HCT116 (cell line): ENCODE data around the gene KIN. TPM values are rescaled to one million over a fixed set of nuclear protein-coding genes. Genes with fewer than 3 reads are reported as not detected.
"Not testable (repeated sequence)": the region's sequence is repeated elsewhere in the genome, so short reads cannot be mapped to it uniquely, and the experiment has no call there.

ENCODE experiments used
- ATAC-seq: fragments of 200-7000 bp; cut with Tn5 transposase; 2 replicates; pipeline ENCODE4 v1.9.1; 2020; ENCODE audit warnings: mild to moderate bottlenecking, moderate library complexity
- BruUV-seq: library from RNA; stranded (reverse); fragments of 400-500 nt; replicated peaks from 2 replicates; lab custom pipeline; 2021; lab: Mats Ljungman, UMichigan
- CTCF ChIA-PET: fragments of 300-600 bp; sonication (Branson Sonifier 250); formaldehyde crosslinking; loops from one replicate; lab custom pipeline; 2021; ENCODE audit warnings: antibody characterized with exemption; lab: Charles Lee
- POLR2A ChIA-PET: fragments of 300-600, 350-600 bp; sonication (Branson Sonifier 250); formaldehyde crosslinking; loops from one replicate; lab custom pipeline; 2021; ENCODE audit warnings: antibody characterized with exemption; lab: Charles Lee
- RAD21 ChIA-PET, 2 experiments: fragments of 300-600 bp; sonication (Branson Sonifier 250); formaldehyde crosslinking; loops; one replicate each; lab custom pipeline; 2023; ENCODE audit warnings: low total read pairs in 2 of 2; ENCODE audit not compliant: uncharacterized antibody in 2 of 2, unreplicated experiment in 2 of 2, low non-redundant PET in 1 of 2; lab: Charles Lee
- DNase-seq: peaks from one replicate; pipeline ENCODE4 v3.0.0-alpha.2; 2010; ENCODE audit warnings: low read depth, low spot score
- H2AFZ ChIP-seq: fragments of 200-600 bp; shearing (Covaris generic), sonication (generic); 2 replicates; pipeline ENCODE4 v1.6.1; 2017; ENCODE audit warnings: low read depth, mixed run types, mixed read lengths, antibody characterized with exemption, low read length; ENCODE audit not compliant: poor library complexity, severe bottlenecking
- H3K27ac ChIP-seq: 2 replicates; pipeline ENCODE4 v1.5.1; 2012; ENCODE audit warnings: low read depth, low read length
- H3K27me3 ChIP-seq: fragments of 200-600 bp; sonication (generic); 2 replicates; pipeline ENCODE4 v1.6.1; 2016; ENCODE audit warnings: mixed run types, low read length, mixed read lengths; ENCODE audit not compliant: insufficient read depth
- H3K36me3 ChIP-seq, 2 experiments: fragments of 200-500 bp in 1 of 2; fragments of 200-600 bp in 1 of 2; sonication (Bioruptor generic) in 1 of 2; sonication (generic) in 1 of 2; 2 replicates each; pipeline versions ENCODE4 v1.5.1 to v1.6.1; 2014 to 2016; ENCODE audit warnings: low read length in 2 of 2, inconsistent platforms in 1 of 2, mixed read lengths in 1 of 2, mixed run types in 1 of 2; ENCODE audit not compliant: insufficient read depth in 2 of 2, control insufficient read depth in 1 of 2
- H3K4me1 ChIP-seq, 2 experiments: fragments of 200-600 bp in 1 of 2; sonication (generic) in 1 of 2; 2 replicates each; pipeline versions ENCODE4 v1.5.1 to v1.6.1; 2012 to 2017; ENCODE audit warnings: low read length in 2 of 2, inconsistent platforms in 1 of 2, mild to moderate bottlenecking in 1 of 2, mixed read lengths in 1 of 2, mixed run types in 1 of 2, moderate library complexity in 1 of 2; ENCODE audit not compliant: insufficient read depth in 2 of 2, control insufficient read depth in 1 of 2
- H3K4me2 ChIP-seq: fragments of 200-600 bp; sonication (generic); 2 replicates; pipeline ENCODE4 v1.6.1; 2017; ENCODE audit warnings: mixed run types, low read length, mixed read lengths
- H3K4me3 ChIP-seq, 2 experiments: fragments of 200-600 bp in 1 of 2; sonication (generic) in 1 of 2; replicated peaks in 1 of 2; 2 replicates each; pipeline ENCODE4 v1.5.1; 2011 to 2016; ENCODE audit warnings: low read length in 2 of 2, control low read depth in 1 of 2, low read depth in 1 of 2, mild to moderate bottlenecking in 1 of 2, mixed read lengths in 1 of 2, mixed run types in 1 of 2
- H3K79me2 ChIP-seq: fragments of 200-600 bp; sonication (generic); 2 replicates; pipeline ENCODE4 v1.6.1; 2017; ENCODE audit warnings: mild to moderate bottlenecking, mixed run types, low read length, moderate library complexity, mixed read lengths; ENCODE audit not compliant: insufficient read depth
- H3K9ac ChIP-seq: fragments of 200-600 bp; sonication (generic); 2 replicates; pipeline ENCODE4 v1.6.1; 2016; ENCODE audit warnings: low read length, mixed read lengths
- H3K9me2 ChIP-seq: fragments of 200-600 bp; sonication (generic), shearing (Covaris generic); 2 replicates; pipeline ENCODE4 v1.6.1; 2017; ENCODE audit warnings: mixed run types, mild to moderate bottlenecking, moderate library complexity; ENCODE audit not compliant: insufficient read depth
- H3K9me3 ChIP-seq, 2 experiments: fragments of 200-500 bp in 1 of 2; fragments of 200-600 bp in 1 of 2; sonication (Bioruptor generic) in 1 of 2; sonication (generic) in 1 of 2; 2 replicates each; pipeline ENCODE4 v1.6.1; 2014 to 2017; ENCODE audit warnings: low read length in 2 of 2, mixed read lengths in 2 of 2, inconsistent platforms in 1 of 2, low read depth in 1 of 2, mild to moderate bottlenecking in 1 of 2, mixed run types in 1 of 2, moderate library complexity in 1 of 2; ENCODE audit not compliant: control insufficient read depth in 1 of 2, insufficient read depth in 1 of 2
- H4K20me1 ChIP-seq: fragments of 200-600 bp; sonication (generic), shearing (Covaris generic); 2 replicates; pipeline ENCODE4 v1.6.1; 2017; ENCODE audit warnings: mixed run types, mild to moderate bottlenecking, moderate library complexity; ENCODE audit not compliant: insufficient read depth
- CEBPB ChIP-seq: IDR thresholded peaks from 2 replicates; pipeline ENCODE4 v1.6.1; 2012; ENCODE audit warnings: low read depth
- EZH2 ChIP-seq: fragments of 200-600 bp; sonication (generic); IDR thresholded peaks from 2 replicates; pipeline ENCODE4 v1.6.1; 2017; ENCODE audit warnings: antibody characterized with exemption, mixed run types
- EZH2phosphoT487 ChIP-seq: fragments of 200-600 bp; IDR thresholded peaks from 2 replicates; pipeline ENCODE4 v1.6.1; 2018; ENCODE audit warnings: antibody characterized with exemption, borderline replicate concordance
- JUND ChIP-seq: IDR thresholded peaks from 2 replicates; pipeline ENCODE4 v1.6.1; 2012
- RAD21 ChIP-seq: IDR thresholded peaks from 2 replicates; pipeline ENCODE4 v1.6.1; 2012; ENCODE audit warnings: low read depth, mild to moderate bottlenecking
- ZNF274 ChIP-seq: fragments of 200-500 bp; sonication (Bioruptor generic); IDR thresholded peaks from 2 replicates; pipeline ENCODE4 v1.6.1; 2014; ENCODE audit warnings: mild to moderate bottlenecking, low read depth, low read length, inconsistent platforms
- intact Hi-C: fragments of 100-400 bp; cut with micrococcal nuclease; formaldehyde crosslinking; loops from 2 replicates; pipeline ENCODE4 v1.10.0; 2022
- total RNA-seq: library from RNA; stranded (reverse); gene quantifications from one replicate; pipeline ENCODE4 v1.2.1, GENCODE V29; 2021; ENCODE audit not compliant: unreplicated experiment

KIN gene
- total RNA-seq, 1 experiment from 2014 or later: 13.6 TPM

- Histone ChIP-seq H3K4me1 (peaks cover 12 to 26% of the 10 kb centered on the region in 2 experiments; a peak in 3 of 4 replicates), H3K4me3 (peak overlapping the region; percentile 90 to 92), H3K27me3 (no peaks in the 10 kb centered on the region), H3K27ac (peak overlapping the region; percentile 75; the same call in 1 of the 2 replicates), H2AFZ (no peak overlapping the region), H3K4me2 (peak overlapping the region; percentile 87), H3K36me3 (peaks cover 0 to 5% of the 10 kb centered on the region in 2 experiments; a peak in 1 of 4 replicates), H3K9me3 (no peaks in the 10 kb centered on the region), H3K79me2 (peaks cover 99% of the 10 kb centered on the region), H3K9ac (peak overlapping the region; percentile 88), H3K9me2 (no peaks in the 10 kb centered on the region), H4K20me1 (peaks cover 9% of the 10 kb centered on the region)
- BruUV-seq: TSS peak; percentile 72
- TF ChIP-seq EZH2phosphoT487: no peak
- ATAC-seq (peak; percentile 30), DNase-seq (no peak)
- ChIA-PET RAD21 (no interaction called here), CTCF (no interaction called here), POLR2A (interaction anchor here (1.0 to 1.1 kb wide), 3 partner anchors 11 to 41 kb away, joined by 3 to 5 read pairs (median 3); partner anchors contain the start of gene TAF3)
- intact Hi-C loops: loop anchor here (5.0 kb wide), 1 partner anchor 1810 kb away; the partner anchor contains the start of gene IL15RA
Measured at GRCh38 chr10:7787150-7787856, 490 bp downstream of the KIN start.

GRCh38 chr10:7786430-7786829 is 1.4 kb downstream of the KIN start:
- peaks cover 10 to 20% of the 10 kb centered on the region in 2 experiments; a peak in 3 of 4 replicates for H3K4me1 ChIP-seq
- peaks cover 96% of the 10 kb centered on the region for H3K79me2 ChIP-seq
- DNase-seq: no peak
- ChIA-PET RAD21 (no interaction called here), CTCF (no interaction called here), POLR2A (no interaction called here)
- no peak overlapping the region for H3K27ac ChIP-seq
- H4K20me1 ChIP-seq: peaks cover 9% of the 10 kb centered on the region
- no peaks in the 10 kb centered on the region for H3K9me2 ChIP-seq
- peak overlapping the region; percentile 87 for H3K4me2 ChIP-seq
- no TSS peak for BruUV-seq
- H2AFZ ChIP-seq: no peak overlapping the region
- H3K27me3 ChIP-seq: no peaks in the 10 kb centered on the region
- no peak for ATAC-seq
- no peaks in the 10 kb centered on the region for H3K9me3 ChIP-seq
- peak overlapping the region; percentile 90 to 92 for H3K4me3 ChIP-seq
- intact Hi-C loops: loop anchor here (5.0 kb wide), 1 partner anchor 1809 kb away; the partner anchor contains the start of gene IL15RA
- no peak overlapping the region for H3K9ac ChIP-seq
- peaks cover 0 to 5% of the 10 kb centered on the region in 2 experiments; a peak in 1 of 4 replicates for H3K36me3 ChIP-seq
- no peak for TF ChIP-seq RAD21
- no peak for TF ChIP-seq EZH2
- no peak for TF ChIP-seq ZNF274
- no peak for TF ChIP-seq CEBPB
- no peak for TF ChIP-seq JUND
- TF ChIP-seq, all 23 proteins: peak for 0

GRCh38 chr10:7782194-7782593 is 5.6 kb downstream of the KIN start:
- CTCF ChIA-PET, ATAC-seq, H3K27ac ChIP-seq, H3K4me2 ChIP-seq, H4K20me1 ChIP-seq, RAD21 ChIA-PET, POLR2A ChIA-PET, H2AFZ ChIP-seq, H3K4me1 ChIP-seq, H3K9me2 ChIP-seq, BruUV-seq, H3K4me3 ChIP-seq, intact Hi-C loops, H3K27me3 ChIP-seq, DNase-seq, H3K9ac ChIP-seq, H3K36me3 ChIP-seq, H3K9me3 ChIP-seq: not testable (repeated sequence)
- peaks cover 63% of the 10 kb centered on the region for H3K79me2 ChIP-seq
